ENCODE results near the gene ZBTB7B.

The ZBTB7B gene

GRCh38 chr1:154957091-154957657 is 45.4 kb upstream of the ZBTB7B start:
- no peak for DNase-seq (ENCODE audit: extremely low read depth, low read depth)
- TF ChIP-seq CTCF (IDR thresholded peaks at IDR 0.05; ENCODE audit: low read depth, low read length): no peak

- TF ChIP-seq CTCF (IDR thresholded peaks at IDR 0.05; ENCODE audit: low read depth, low read length): no peak
- DNase-seq (ENCODE audit: extremely low read depth, low read depth): no peak
Measured at GRCh38 chr1:154958036-154958435, 44.6 kb upstream of the ZBTB7B start.

- DNase-seq (ENCODE audit: extremely low read depth, low read depth): no peak
- TF ChIP-seq CTCF (IDR thresholded peaks at IDR 0.05; ENCODE audit: low read depth, low read length): no peak
Measured at GRCh38 chr1:154958681-154959425, 43.7 kb upstream of the ZBTB7B start.

GRCh38 chr1:154959426-154959780 is 43.2 kb upstream of the ZBTB7B start:
- TF ChIP-seq CTCF (IDR thresholded peaks at IDR 0.05; ENCODE audit: low read depth, low read length): no peak

GRCh38 chr1:154960446-154961136 is 42.0 kb upstream of the ZBTB7B start:
- DNase-seq (ENCODE audit: extremely low read depth, low read depth): no peak
- TF ChIP-seq CTCF (IDR thresholded peaks at IDR 0.05; ENCODE audit: low read depth, low read length): no peak

More at GRCh38 chr1:154959426-154959780, 43.2 kb upstream of the ZBTB7B start:
- DNase-seq (ENCODE audit: extremely low read depth, low read depth): no peak

- TF ChIP-seq CTCF (IDR thresholded peaks at IDR 0.05; ENCODE audit: low read depth, low read length): no peak; the same call in 1 of the 2 replicates
- DNase-seq (ENCODE audit: extremely low read depth, low read depth): no peak
Measured at GRCh38 chr1:154961207-154962155, 41.1 kb upstream of the ZBTB7B start, which contains the start of gene PYGO2. PYGO2 (minus strand) TSS chr1:154961782; CDS start chr1:154961576, 206 bp downstream.
